Measurements from ENCODE around the gene NR5A2. TPM values are rescaled to one million over a fixed set of nuclear protein-coding genes. Genes with fewer than 3 reads are reported as not detected.
A peak's percentile ranks its signal among the peaks of the same experiment; 100 is the strongest.

NR5A2 gene
- total RNA-seq, 1 experiment from 2014 or later, result 4.7 TPM

- no peak overlapping the region for H2AFZ ChIP-seq (ENCODE audit: low read length)
- H3K4me3 Mint-ChIP-seq, result no peak overlapping the region
- no peaks in the 10 kb centered on the region for H3K23me2 ChIP-seq (ENCODE audit: insufficient read length, low read depth, low read length, poor library complexity, severe bottlenecking)
- no CpG with 5 or more reads among the region's 3 CpGs for WGBS (ENCODE audit: extremely low coverage, insufficient read length, low lambda C conversion rate)
- H2BK120ac ChIP-seq (ENCODE audit: low read depth, low read length, poor library complexity, severe bottlenecking), result no peak overlapping the region
- H2BK5ac ChIP-seq (ENCODE audit: insufficient read length, low read length), result no peak overlapping the region
- no peaks in the 10 kb centered on the region for H4K20me1 ChIP-seq (ENCODE audit: control insufficient read depth, insufficient read depth, insufficient read length)
- H3K4me1 ChIP-seq (ENCODE audit: insufficient read depth, low read length), result peaks cover 3% of the 10 kb centered on the region; the same call in 1 of the 2 replicates
- H2AK5ac ChIP-seq (ENCODE audit: insufficient read length, low read length), result no peak overlapping the region
- H3K79me2 ChIP-seq (ENCODE audit: insufficient read depth, low read length), result no peaks in the 10 kb centered on the region
- no peak overlapping the region for H3K4ac ChIP-seq (ENCODE audit: low read depth, low read length)
- no peak overlapping the region for H2BK20ac ChIP-seq (ENCODE audit: low read depth, low read length, poor library complexity, severe bottlenecking)
- TF ChIP-seq CTCF (conservative IDR thresholded peaks at IDR 0.05), result no peak
- no peaks in the 10 kb centered on the region for H3K27me3 ChIP-seq (ENCODE audit: insufficient read depth, low read length)
- H3K9ac ChIP-seq (ENCODE audit: extremely low read depth, insufficient read length, low read length), result no peak overlapping the region
- peak overlapping the region in 1 of 3 experiments; percentile 69; a peak in 1 of 7 replicates for H3K27ac Mint-ChIP-seq
- no peak overlapping the region for H3K14ac ChIP-seq (ENCODE audit: insufficient read depth, low read length)
- no peak overlapping the region for H3K4me2 ChIP-seq (ENCODE audit: insufficient read depth, insufficient read length, low read length)
- H3K36me3 Mint-ChIP-seq (ENCODE audit: insufficient read depth in 1 of 3, low read depth in 3 of 3), result no peaks in the 10 kb centered on the region
- no peak overlapping the region for H4K91ac ChIP-seq (ENCODE audit: insufficient read length, low read depth, low read length)
- no peak overlapping the region for H4K8ac ChIP-seq (replicated peaks; ENCODE audit: insufficient read length, low read depth, low read length)
- H3K9me3 Mint-ChIP-seq, result no peaks in the 10 kb centered on the region
- no peak overlapping the region for H4K5ac ChIP-seq (ENCODE audit: insufficient read length, low read depth, low read length)
- H3K79me1 ChIP-seq (ENCODE audit: insufficient read depth, low read depth, low read length, poor library complexity, severe bottlenecking), result no peaks in the 10 kb centered on the region
- peaks cover 6% of the 10 kb centered on the region in 2 experiments for H3K4me1 Mint-ChIP-seq
- H3K23ac ChIP-seq (ENCODE audit: insufficient read length, low read depth, low read length), result no peak overlapping the region
- DNase-seq, result no peak
- no peak overlapping the region for H3K56ac ChIP-seq (ENCODE audit: insufficient read length, low read depth, low read length)
- no peak overlapping the region for H2BK12ac ChIP-seq (ENCODE audit: insufficient read length, low read depth, low read length)
- H3K18ac ChIP-seq (ENCODE audit: insufficient read length, low read depth, low read length), result no peak overlapping the region
- H3K27ac ChIP-seq (ENCODE audit: insufficient read length, low read depth, low read length), result no peak overlapping the region
- no peaks in the 10 kb centered on the region for H3K9me3 ChIP-seq (ENCODE audit: control insufficient read depth, low read depth, low read length)
- no peak overlapping the region for H2BK15ac ChIP-seq (ENCODE audit: low read depth, low read length)
- H3T11ph ChIP-seq (ENCODE audit: low read length), result no peak overlapping the region
- no peaks in the 10 kb centered on the region for H3K27me3 Mint-ChIP-seq (ENCODE audit: low read depth)
Measured at GRCh38 chr1:200118779-200119505, 91.4 kb downstream of the NR5A2 start.

Data from H9 (cell line).